ENCODE data around the gene GTPBP2. TPM values are rescaled to one million over a fixed set of nuclear protein-coding genes. Genes with fewer than 3 reads are reported as not detected.

Gene GTPBP2
- total and polyA plus RNA-seq, 2 of the 13 experiments (the other 11 are each of a cell fraction or from before 2014, with no cell fraction given): 26.9 to 88.2 TPM

GRCh38 chr6:43635387-43636307, 6.6 kb upstream of the GTPBP2 start, which contains the start of gene MAD2L1BP (continued):
- TF ChIP-seq REST (IDR thresholded peaks at IDR 0.05; ENCODE audit: borderline replicate concordance in 1 of 2, low read depth in 1 of 2, low read length in 2 of 2): peak; percentile 66 to 93
- no peak; the same call in 1 of the 2 replicates for TF ChIP-seq NKX3-1 (CRISPR knock-in tag; IDR thresholded peaks at IDR 0.05)
- TF ChIP-seq GATAD1 (CRISPR knock-in tag; IDR thresholded peaks at IDR 0.05): peak; percentile 91
- no peak; the same call in 1 of the 2 replicates for TF ChIP-seq ZNF263 (CRISPR knock-in tag; IDR thresholded peaks at IDR 0.05)
- TF ChIP-seq ZNF75D (CRISPR knock-in tag; IDR thresholded peaks at IDR 0.05; ENCODE audit: borderline replicate concordance): peak; percentile 88; the same call in 1 of the 2 replicates
- TF ChIP-seq ARID3A (IDR thresholded peaks at IDR 0.05; ENCODE audit: low read depth, low read length): no peak
- TF ChIP-seq HOXD1 (CRISPR knock-in tag; IDR thresholded peaks at IDR 0.05): peak; percentile 22; the same call in 1 of the 2 replicates
- no peak for TF ChIP-seq SATB2 (CRISPR knock-in tag; IDR thresholded peaks at IDR 0.05)
- TF ChIP-seq IRX3 (CRISPR knock-in tag; IDR thresholded peaks at IDR 0.05; ENCODE audit: borderline replicate concordance, low read depth): no peak; the same call in none of the 2 replicates
- TF ChIP-seq ISL2 (CRISPR knock-in tag; IDR thresholded peaks at IDR 0.05): peak; percentile 69; the same call in 1 of the 2 replicates
- peak; percentile 55; the same call in 1 of the 2 replicates for TF ChIP-seq MIER3 (CRISPR knock-in tag; IDR thresholded peaks at IDR 0.05; ENCODE audit: borderline replicate concordance)
- no peak for TF ChIP-seq TCF12 (IDR thresholded peaks at IDR 0.05)
- TF ChIP-seq TCF12 (CRISPR knock-in tag; IDR thresholded peaks at IDR 0.05): peak; percentile 46; the same call in 1 of the 2 replicates
- no peak; the same call in 1 of the 2 replicates for TF ChIP-seq HMGXB3 (CRISPR knock-in tag; IDR thresholded peaks at IDR 0.05; ENCODE audit: borderline replicate concordance)
- TF ChIP-seq YY1 (IDR thresholded peaks at IDR 0.05; ENCODE audit: insufficient read depth, insufficient replicate concordance, low read depth, low read length): peak; percentile 94
